WTC11 (cell line): ENCODE measurements around the gene SLC11A1. TPM values are rescaled to one million over a fixed set of nuclear protein-coding genes. Genes with fewer than 3 reads are reported as not detected.

ENCODE experiments used
- CTCF ChIP-seq: fragments of 200-600 bp; IDR thresholded peaks from 2 replicates; pipeline ENCODE4 v1.8.0; 2022; ENCODE audit warnings: antibody characterized with exemption
- E2F1 ChIP-seq: sonication (generic); formaldehyde crosslinking; IDR thresholded peaks from 2 replicates; pipeline ENCODE4 v1.8.0; 2022; ENCODE audit warnings: mild to moderate bottlenecking, missing genetic modification reagents
- FOXJ3 ChIP-seq: sonication (generic); formaldehyde crosslinking; IDR thresholded peaks from 2 replicates; pipeline ENCODE4 v1.9.0; 2021; ENCODE audit warnings: missing genetic modification reagents, mild to moderate bottlenecking, borderline replicate concordance
- FOXP4 ChIP-seq: sonication (generic); formaldehyde crosslinking; IDR thresholded peaks from 2 replicates; pipeline ENCODE4 v1.8.0; 2022; ENCODE audit warnings: mild to moderate bottlenecking, missing genetic modification reagents
- GABPB1 ChIP-seq: sonication (generic); formaldehyde crosslinking; IDR thresholded peaks from 2 replicates; pipeline ENCODE4 v1.8.1; 2023; ENCODE audit warnings: mild to moderate bottlenecking, missing genetic modification reagents
- IRF1 ChIP-seq: sonication (generic); formaldehyde crosslinking; IDR thresholded peaks from 2 replicates; pipeline ENCODE4 v1.8.0; 2023; ENCODE audit warnings: missing genetic modification reagents
- IRF2 ChIP-seq: sonication (generic); formaldehyde crosslinking; IDR thresholded peaks from 2 replicates; pipeline ENCODE4 v1.8.0; 2022; ENCODE audit warnings: low read depth, missing genetic modification reagents, borderline replicate concordance
- JAZF1 ChIP-seq: fragments of 250-450 bp; sonication (Bioruptor Pico); IDR thresholded peaks from 2 replicates; pipeline ENCODE4 v1.9.0; 2021; ENCODE audit warnings: moderate library complexity, mild to moderate bottlenecking, inconsistent platforms
- NR2C2 ChIP-seq: sonication (generic); formaldehyde crosslinking; IDR thresholded peaks from 2 replicates; pipeline ENCODE4 v1.8.0; 2022; ENCODE audit warnings: mild to moderate bottlenecking, missing genetic modification reagents
- PREB ChIP-seq: sonication (generic); formaldehyde crosslinking; IDR thresholded peaks from 2 replicates; pipeline ENCODE4 v1.8.1; 2022; ENCODE audit warnings: mild to moderate bottlenecking, missing genetic modification reagents, moderate library complexity, borderline replicate concordance
- SMAD3 ChIP-seq: sonication (generic); formaldehyde crosslinking; IDR thresholded peaks from 2 replicates; pipeline ENCODE4 v1.8.0; 2022; ENCODE audit warnings: missing genetic modification reagents, mild to moderate bottlenecking, borderline replicate concordance
- SMAD4 ChIP-seq: sonication (generic); formaldehyde crosslinking; IDR thresholded peaks from 2 replicates; pipeline ENCODE4 v1.8.0; 2022; ENCODE audit warnings: mild to moderate bottlenecking, missing genetic modification reagents
- TEAD4 ChIP-seq: sonication (generic); formaldehyde crosslinking; IDR thresholded peaks from 2 replicates; pipeline ENCODE4 v1.8.0; 2022; ENCODE audit warnings: mild to moderate bottlenecking, missing genetic modification reagents
- TP53 ChIP-seq: sonication (generic); formaldehyde crosslinking; IDR thresholded peaks from 2 replicates; pipeline ENCODE4 v1.8.1; 2023; ENCODE audit warnings: mild to moderate bottlenecking, missing genetic modification reagents
- ZBTB21 ChIP-seq: sonication (generic); formaldehyde crosslinking; IDR thresholded peaks from 2 replicates; pipeline ENCODE4 v1.8.1; 2023; ENCODE audit warnings: mild to moderate bottlenecking, missing genetic modification reagents, borderline replicate concordance
- ZNF281 ChIP-seq: sonication (generic); formaldehyde crosslinking; IDR thresholded peaks from 2 replicates; pipeline ENCODE4 v1.8.0; 2023; ENCODE audit warnings: mild to moderate bottlenecking, missing genetic modification reagents
- total RNA-seq: library from RNA; stranded (reverse); gene quantifications from 3 replicates; pipeline ENCODE4 v1.2.3, GENCODE V29; 2021
- TF ChIP-seq, protein P1 (sequence below): fragments of 250-450 bp; sonication (Bioruptor Pico); conservative IDR thresholded peaks from 2 replicates; pipeline ENCODE4 v1.9.0; 2021; ENCODE audit warnings: mild to moderate bottlenecking
- TF ChIP-seq, protein P2 (sequence below): sonication (generic); formaldehyde crosslinking; IDR thresholded peaks from 2 replicates; pipeline ENCODE4 v1.8.1; 2023; ENCODE audit warnings: mild to moderate bottlenecking, moderate library complexity, missing genetic modification reagents
- TF ChIP-seq, protein P3 (sequence below): sonication (generic); formaldehyde crosslinking; IDR thresholded peaks from 2 replicates; pipeline ENCODE4 v1.8.1; 2022; ENCODE audit warnings: low read depth, missing genetic modification reagents, borderline replicate concordance
- TF ChIP-seq, protein P4 (sequence below): sonication (generic); formaldehyde crosslinking; IDR thresholded peaks from 2 replicates; pipeline ENCODE4 v1.8.0; 2022; ENCODE audit warnings: mild to moderate bottlenecking, missing genetic modification reagents
- TF ChIP-seq, protein P5 (sequence below): sonication (generic); formaldehyde crosslinking; conservative IDR thresholded peaks from 2 replicates; pipeline ENCODE4 v1.8.1; 2022; ENCODE audit warnings: mild to moderate bottlenecking, missing genetic modification reagents

The SLC11A1 gene
- total RNA-seq, 1 experiment from 2014 or later = 0.31 TPM

GRCh38 chr2:218399391-218400166 lies 17.5 kb downstream of the SLC11A1 start, which contains the start of gene CTDSP1 (continued):
- TF ChIP-seq TEAD4 (CRISPR knock-in tag) (no peak), E2F1 (no peak), TP53 (CRISPR knock-in tag) (0 out of 2 replicates have a peak, but pooled peaks have one; percentile 46), IRF2 (CRISPR knock-in tag) (no peak), FOXJ3 (no peak), SMAD4 (no peak), IRF1 (CRISPR knock-in tag) (no peak), ZNF281 (no peak), CTCF (no peak), JAZF1 (CRISPR knock-in tag) (no peak), ZBTB21 (no peak), GABPB1 (0 out of 2 replicates have a peak, but pooled peaks have one; percentile 53), PREB (no peak), FOXP4 (CRISPR knock-in tag) (peak; percentile 74; the same call in 1 of the 2 replicates), SMAD3 (CRISPR knock-in tag) (no peak), NR2C2 (CRISPR knock-in tag) (no peak)
- TF ChIP-seq, protein P1, sequence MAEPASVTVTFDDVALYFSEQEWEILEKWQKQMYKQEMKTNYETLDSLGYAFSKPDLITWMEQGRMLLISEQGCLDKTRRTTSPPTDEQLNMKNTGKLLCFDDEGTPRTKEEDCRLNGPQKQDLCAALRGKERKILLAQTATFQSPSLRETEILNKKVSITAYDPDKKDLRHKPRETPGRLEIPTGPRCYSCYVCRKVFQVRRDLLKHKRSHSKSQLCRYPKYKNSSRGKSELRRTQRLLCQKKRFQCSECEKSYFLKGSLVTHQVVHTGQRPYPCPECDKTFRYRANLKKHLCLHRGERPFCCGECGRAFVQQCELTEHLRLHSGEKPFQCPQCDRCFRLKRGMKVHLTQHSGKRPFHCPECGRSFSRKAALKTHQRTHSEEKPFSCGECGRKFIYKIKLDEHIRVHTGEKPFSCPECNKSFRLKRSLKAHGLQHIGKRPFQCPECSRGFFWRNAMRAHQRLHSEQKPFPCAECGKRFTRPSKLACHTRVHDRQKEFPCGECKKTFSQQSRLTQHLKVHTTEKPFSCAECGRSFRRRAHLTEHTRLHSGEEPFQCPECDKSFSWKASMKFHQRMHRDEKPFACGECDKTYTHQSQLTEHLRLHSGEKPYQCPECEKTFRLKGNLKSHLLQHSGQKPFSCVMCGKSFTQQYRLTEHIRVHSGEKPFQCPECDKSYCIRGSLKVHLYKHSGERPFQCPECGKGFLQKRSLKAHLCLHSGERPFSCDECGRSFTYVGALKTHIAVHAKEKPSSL (CRISPR knock-in tag) = no peak
- TF ChIP-seq, protein P2, sequence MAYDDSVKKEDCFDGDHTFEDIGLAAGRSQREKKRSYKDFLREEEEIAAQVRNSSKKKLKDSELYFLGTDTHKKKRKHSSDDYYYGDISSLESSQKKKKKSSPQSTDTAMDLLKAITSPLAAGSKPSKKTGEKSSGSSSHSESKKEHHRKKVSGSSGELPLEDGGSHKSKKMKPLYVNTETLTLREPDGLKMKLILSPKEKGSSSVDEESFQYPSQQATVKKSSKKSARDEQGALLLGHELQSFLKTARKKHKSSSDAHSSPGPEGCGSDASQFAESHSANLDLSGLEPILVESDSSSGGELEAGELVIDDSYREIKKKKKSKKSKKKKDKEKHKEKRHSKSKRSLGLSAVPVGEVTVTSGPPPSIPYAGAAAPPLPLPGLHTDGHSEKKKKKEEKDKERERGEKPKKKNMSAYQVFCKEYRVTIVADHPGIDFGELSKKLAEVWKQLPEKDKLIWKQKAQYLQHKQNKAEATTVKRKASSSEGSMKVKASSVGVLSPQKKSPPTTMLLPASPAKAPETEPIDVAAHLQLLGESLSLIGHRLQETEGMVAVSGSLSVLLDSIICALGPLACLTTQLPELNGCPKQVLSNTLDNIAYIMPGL (CRISPR knock-in tag) = peak; percentile 9; the same call in 1 of the 2 replicates
- TF ChIP-seq, protein P3, sequence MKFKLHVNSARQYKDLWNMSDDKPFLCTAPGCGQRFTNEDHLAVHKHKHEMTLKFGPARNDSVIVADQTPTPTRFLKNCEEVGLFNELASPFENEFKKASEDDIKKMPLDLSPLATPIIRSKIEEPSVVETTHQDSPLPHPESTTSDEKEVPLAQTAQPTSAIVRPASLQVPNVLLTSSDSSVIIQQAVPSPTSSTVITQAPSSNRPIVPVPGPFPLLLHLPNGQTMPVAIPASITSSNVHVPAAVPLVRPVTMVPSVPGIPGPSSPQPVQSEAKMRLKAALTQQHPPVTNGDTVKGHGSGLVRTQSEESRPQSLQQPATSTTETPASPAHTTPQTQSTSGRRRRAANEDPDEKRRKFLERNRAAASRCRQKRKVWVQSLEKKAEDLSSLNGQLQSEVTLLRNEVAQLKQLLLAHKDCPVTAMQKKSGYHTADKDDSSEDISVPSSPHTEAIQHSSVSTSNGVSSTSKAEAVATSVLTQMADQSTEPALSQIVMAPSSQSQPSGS (CRISPR knock-in tag) = no peak
- TF ChIP-seq, protein P4, sequence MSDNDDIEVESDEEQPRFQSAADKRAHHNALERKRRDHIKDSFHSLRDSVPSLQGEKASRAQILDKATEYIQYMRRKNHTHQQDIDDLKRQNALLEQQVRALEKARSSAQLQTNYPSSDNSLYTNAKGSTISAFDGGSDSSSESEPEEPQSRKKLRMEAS (CRISPR knock-in tag) = peak; percentile 77; the same call in 1 of the 2 replicates
- TF ChIP-seq, protein P5, sequence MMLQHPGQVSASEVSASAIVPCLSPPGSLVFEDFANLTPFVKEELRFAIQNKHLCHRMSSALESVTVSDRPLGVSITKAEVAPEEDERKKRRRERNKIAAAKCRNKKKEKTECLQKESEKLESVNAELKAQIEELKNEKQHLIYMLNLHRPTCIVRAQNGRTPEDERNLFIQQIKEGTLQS (CRISPR knock-in tag) = no peak
